ENCODE measurements around the gene ADAM17.

Gene ADAM17

DNA sequence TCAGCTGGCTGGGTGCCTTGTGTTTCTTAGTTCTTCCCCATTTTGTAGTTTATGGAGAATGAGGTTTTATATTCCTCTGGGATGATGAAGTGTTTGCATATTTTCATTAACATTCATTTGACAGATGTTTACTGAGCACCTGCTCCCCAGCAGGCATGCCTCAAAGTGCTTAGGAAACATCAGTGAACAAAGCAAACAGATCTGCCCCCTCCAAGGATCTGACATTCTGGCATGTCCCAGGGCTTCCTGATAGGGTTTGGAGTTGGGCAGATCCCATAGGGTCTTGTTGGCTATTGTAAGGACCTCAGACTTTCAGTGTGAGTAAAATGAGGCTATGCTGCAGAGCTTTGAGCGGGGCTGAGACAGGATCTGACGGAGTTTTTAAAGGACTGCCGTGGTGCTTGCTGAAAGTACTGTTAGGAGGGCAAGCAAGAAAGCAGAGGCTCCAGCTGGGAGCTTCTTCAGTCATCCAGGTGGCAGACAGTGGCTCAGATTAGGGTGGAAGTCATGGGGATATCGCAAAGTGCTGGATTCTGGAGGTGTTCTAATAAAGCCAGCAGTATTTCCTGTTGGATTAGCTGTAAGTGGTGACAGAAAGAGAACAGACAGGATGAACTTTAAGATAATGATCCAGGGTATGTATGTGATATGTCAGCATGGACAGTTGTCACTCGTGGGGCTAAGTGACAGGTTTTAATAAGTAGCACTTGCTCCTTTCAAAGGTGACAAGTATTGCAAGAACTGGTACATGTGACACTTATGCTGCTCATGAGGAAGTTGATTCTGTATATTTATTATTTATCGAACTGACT lies 92.5 kb downstream of the ADAM17 start:
- Histone ChIP-seq H2AK5ac (ENCODE audit: low read depth, low read length) (no peak overlapping the region), H3K79me1 (ENCODE audit: low read depth, low read length) (no peaks in the 10 kb centered on the region)

DNA sequence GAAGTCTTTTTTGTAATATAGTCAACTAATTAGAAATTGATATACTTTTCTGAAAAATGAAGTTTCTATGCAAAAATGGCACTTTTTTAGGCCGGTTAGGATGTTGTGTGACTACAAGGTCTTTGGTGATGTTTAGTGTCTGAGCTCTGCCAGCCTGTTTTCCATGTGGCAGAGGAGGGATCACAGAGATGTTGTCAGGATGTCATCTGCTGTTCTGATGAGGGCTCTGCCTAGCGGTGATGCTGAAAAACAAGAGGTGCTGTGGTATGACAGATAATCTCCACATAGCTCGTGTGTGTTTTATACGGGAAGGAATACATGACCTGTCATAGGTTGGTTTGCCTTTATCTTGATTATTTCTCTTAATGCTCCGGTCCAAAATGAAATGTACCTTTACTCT lies 93.3 kb downstream of the ADAM17 start:
- no peak overlapping the region for H3K4ac ChIP-seq (ENCODE audit: low read length)
- H3K14ac ChIP-seq (ENCODE audit: low read length): no peak overlapping the region
- H3K27me3 ChIP-seq (ENCODE audit: control insufficient read depth in 3 of 3, insufficient read depth in 3 of 3, low read depth in 1 of 3, low read length in 3 of 3): no peaks in the 10 kb centered on the region
- H4K91ac ChIP-seq (ENCODE audit: low read depth, low read length, poor library complexity): no peak overlapping the region
- H3K18ac ChIP-seq (ENCODE audit: low read length): no peak overlapping the region
- no peak overlapping the region for H2BK5ac ChIP-seq (ENCODE audit: low read length)
- H3K4me2 ChIP-seq (ENCODE audit: insufficient read depth, low read length, poor library complexity, severe bottlenecking): no peak overlapping the region
- no peak overlapping the region for H2BK12ac ChIP-seq (ENCODE audit: low read length)
- DNase-seq (ENCODE audit: low spot score): no peak
- H2AK5ac ChIP-seq (ENCODE audit: low read depth, low read length): no peak overlapping the region
- peaks cover 0 to 2% of the 10 kb centered on the region in 2 donors for H3K9me3 ChIP-seq (replicated peaks in 1 of 2; ENCODE audit: control insufficient read depth in 2 of 2, insufficient read depth in 1 of 2, low read depth in 1 of 2, low read length in 2 of 2)
- H2BK120ac ChIP-seq (ENCODE audit: low read depth, low read length): no peak overlapping the region
- no peaks in the 10 kb centered on the region for H3K4me1 ChIP-seq (ENCODE audit: control insufficient read depth in 2 of 2, insufficient read depth in 1 of 2, low read depth in 1 of 2, low read length in 2 of 2)
- peaks cover 15 to 92% of the 10 kb centered on the region in 2 donors for H3K36me3 ChIP-seq (replicated peaks in 1 of 2; ENCODE audit: control insufficient read depth in 2 of 2, insufficient read depth in 2 of 2, low read length in 2 of 2)
- H2BK15ac ChIP-seq (ENCODE audit: low read length): no peak overlapping the region
- no peak overlapping the region for H3K9ac ChIP-seq (ENCODE audit: low read depth, low read length, poor library complexity)
- no peak overlapping the region for H3K4me3 ChIP-seq (ENCODE audit: low read length in 2 of 2)
- WGBS, 2 donors (ENCODE audit: extremely low coverage in 2 of 2, insufficient read length in 2 of 2, insufficient replicate concordance in 1 of 2): no CpG with 5 or more reads among the region's 5 CpGs
- no peak overlapping the region for H2AFZ ChIP-seq (ENCODE audit: low read length)
- H3K79me1 ChIP-seq (ENCODE audit: low read depth, low read length): no peaks in the 10 kb centered on the region
- H4K8ac ChIP-seq (ENCODE audit: low read depth, low read length): no peak overlapping the region
- no peak overlapping the region for H3K23ac ChIP-seq (ENCODE audit: low read depth, low read length, poor library complexity)
- no peak overlapping the region for H3K27ac ChIP-seq (replicated peaks; ENCODE audit: low read length)

More for the DNA sequence above, 92.5 kb downstream of the ADAM17 start:
- Histone ChIP-seq H2BK5ac (ENCODE audit: low read length) (no peak overlapping the region), H2BK120ac (ENCODE audit: low read depth, low read length) (no peak overlapping the region), H3K4ac (ENCODE audit: low read length) (no peak overlapping the region), H3K14ac (ENCODE audit: low read length) (no peak overlapping the region), H3K36me3 (replicated peaks in 1 of 2; ENCODE audit: control insufficient read depth in 2 of 2, insufficient read depth in 2 of 2, low read length in 2 of 2) (peaks cover 18 to 92% of the 10 kb centered on the region in 2 donors), H4K8ac (ENCODE audit: low read depth, low read length) (no peak overlapping the region), H3K27ac (replicated peaks; ENCODE audit: low read length) (no peak overlapping the region), H2BK12ac (ENCODE audit: low read length) (no peak overlapping the region), H2AFZ (ENCODE audit: low read length) (no peak overlapping the region), H3K4me1 (ENCODE audit: control insufficient read depth in 2 of 2, insufficient read depth in 1 of 2, low read depth in 1 of 2, low read length in 2 of 2) (no peaks in the 10 kb centered on the region), H3K23ac (ENCODE audit: low read depth, low read length, poor library complexity) (no peak overlapping the region), H3K4me3 (ENCODE audit: low read length in 2 of 2) (no peak overlapping the region), H2BK15ac (ENCODE audit: low read length) (no peak overlapping the region), H3K18ac (ENCODE audit: low read length) (no peak overlapping the region), H4K91ac (ENCODE audit: low read depth, low read length, poor library complexity) (no peak overlapping the region), H3K9me3 (replicated peaks in 1 of 2; ENCODE audit: control insufficient read depth in 2 of 2, insufficient read depth in 1 of 2, low read depth in 1 of 2, low read length in 2 of 2) (peaks cover 0 to 2% of the 10 kb centered on the region in 2 donors), H3K4me2 (ENCODE audit: insufficient read depth, low read length, poor library complexity, severe bottlenecking) (no peak overlapping the region), H3K27me3 (ENCODE audit: control insufficient read depth in 3 of 3, insufficient read depth in 3 of 3, low read depth in 1 of 3, low read length in 3 of 3) (no peaks in the 10 kb centered on the region), H3K9ac (ENCODE audit: low read depth, low read length, poor library complexity) (no peak overlapping the region)
- DNase-seq (ENCODE audit: low spot score): no peak
- WGBS, 2 donors (ENCODE audit: extremely low coverage in 2 of 2, insufficient read length in 2 of 2, insufficient replicate concordance in 1 of 2): no CpG with 5 or more reads among the region's 6 CpGs

DNA sequence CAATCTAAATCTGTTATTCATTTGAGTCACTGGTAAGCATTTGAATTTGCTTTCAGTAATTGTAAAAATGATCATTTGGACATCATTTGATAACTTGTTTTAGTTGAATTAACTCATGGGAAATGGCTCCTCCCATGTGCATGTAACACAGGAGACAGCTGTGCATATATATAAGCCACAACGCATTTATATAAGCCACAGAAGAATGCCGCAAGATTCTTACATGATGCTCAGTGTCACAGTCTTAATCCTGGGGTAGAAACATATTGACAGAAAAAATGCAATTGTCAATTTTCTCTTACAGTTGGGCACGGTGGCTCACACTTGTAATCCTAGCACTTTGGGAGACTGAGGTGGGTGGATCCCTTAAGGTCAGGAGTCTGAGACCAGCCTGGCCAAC lies 94.6 kb downstream of the ADAM17 start:
- H4K8ac ChIP-seq (ENCODE audit: low read depth, low read length): no peak overlapping the region
- WGBS, 2 donors (ENCODE audit: extremely low coverage in 2 of 2, insufficient read length in 2 of 2, insufficient replicate concordance in 1 of 2): no CpG with 5 or more reads among the region's 3 CpGs
- H3K9me3 ChIP-seq (replicated peaks in 1 of 2; ENCODE audit: control insufficient read depth in 2 of 2, insufficient read depth in 1 of 2, low read depth in 1 of 2, low read length in 2 of 2): peaks cover 0 to 2% of the 10 kb centered on the region in 2 donors
- H3K4ac ChIP-seq (ENCODE audit: low read length): no peak overlapping the region
- no peak overlapping the region for H3K4me3 ChIP-seq (ENCODE audit: low read length in 2 of 2)
- no peak overlapping the region for H3K27ac ChIP-seq (replicated peaks; ENCODE audit: low read length)
- H3K4me1 ChIP-seq (ENCODE audit: control insufficient read depth in 2 of 2, insufficient read depth in 1 of 2, low read depth in 1 of 2, low read length in 2 of 2): no peaks in the 10 kb centered on the region
- H3K27me3 ChIP-seq (ENCODE audit: control insufficient read depth in 3 of 3, insufficient read depth in 3 of 3, low read depth in 1 of 3, low read length in 3 of 3): no peaks in the 10 kb centered on the region
- H3K79me1 ChIP-seq (ENCODE audit: low read depth, low read length): no peaks in the 10 kb centered on the region
- H3K4me2 ChIP-seq (ENCODE audit: insufficient read depth, low read length, poor library complexity, severe bottlenecking): no peak overlapping the region
- no peak overlapping the region for H2AFZ ChIP-seq (ENCODE audit: low read length)
- H3K36me3 ChIP-seq (replicated peaks in 1 of 2; ENCODE audit: control insufficient read depth in 2 of 2, insufficient read depth in 2 of 2, low read length in 2 of 2): peaks cover 12 to 92% of the 10 kb centered on the region in 2 donors
- no peak overlapping the region for H2BK15ac ChIP-seq (ENCODE audit: low read length)
- H2BK120ac ChIP-seq (ENCODE audit: low read depth, low read length): no peak overlapping the region
- H3K18ac ChIP-seq (ENCODE audit: low read length): no peak overlapping the region
- no peak overlapping the region for H3K9ac ChIP-seq (ENCODE audit: low read depth, low read length, poor library complexity)
- no peak overlapping the region for H3K23ac ChIP-seq (ENCODE audit: low read depth, low read length, poor library complexity)
- no peak overlapping the region for H2BK5ac ChIP-seq (ENCODE audit: low read length)
- no peak overlapping the region for H2BK12ac ChIP-seq (ENCODE audit: low read length)
- H3K14ac ChIP-seq (ENCODE audit: low read length): no peak overlapping the region
- no peak overlapping the region for H4K91ac ChIP-seq (ENCODE audit: low read depth, low read length, poor library complexity)
- DNase-seq (ENCODE audit: low spot score): no peak
- H2AK5ac ChIP-seq (ENCODE audit: low read depth, low read length): no peak overlapping the region

DNA sequence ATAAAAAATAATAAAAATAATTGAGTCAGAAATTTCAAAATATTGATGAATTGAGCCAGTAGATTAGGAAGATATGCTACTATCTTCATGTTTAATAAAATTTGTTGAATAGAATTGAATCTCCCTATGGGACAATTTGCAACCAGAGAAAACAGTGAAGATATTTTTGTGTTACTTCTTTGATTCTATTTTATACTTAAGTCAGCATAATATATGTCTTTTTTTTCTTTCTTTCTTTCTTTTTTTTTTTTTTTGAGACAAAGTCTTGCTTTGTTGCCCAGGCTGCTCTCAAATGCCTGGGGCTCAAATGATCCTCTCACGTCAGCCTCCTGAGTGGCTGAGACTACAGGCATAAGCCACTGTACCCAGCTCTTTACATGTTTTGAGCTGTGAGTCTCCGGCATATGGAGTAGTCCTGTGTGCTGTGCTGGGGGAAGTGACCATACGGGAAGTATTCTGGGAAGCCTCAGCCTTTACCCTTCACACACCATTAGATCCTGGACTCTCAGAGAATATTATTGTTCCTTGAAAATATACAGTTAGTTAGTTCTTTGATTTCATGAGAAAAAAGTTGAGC lies 95.1 kb downstream of the ADAM17 start:
- H2BK120ac ChIP-seq (ENCODE audit: low read depth, low read length): no peak overlapping the region
- H4K8ac ChIP-seq (ENCODE audit: low read depth, low read length): no peak overlapping the region
- no peak overlapping the region for H3K27ac ChIP-seq (replicated peaks; ENCODE audit: low read length)
- H3K79me1 ChIP-seq (ENCODE audit: low read depth, low read length): no peaks in the 10 kb centered on the region
- H3K18ac ChIP-seq (ENCODE audit: low read length): no peak overlapping the region
- no peaks in the 10 kb centered on the region for H3K9me3 ChIP-seq (replicated peaks in 1 of 2; ENCODE audit: control insufficient read depth in 2 of 2, insufficient read depth in 1 of 2, low read depth in 1 of 2, low read length in 2 of 2)
- no peak overlapping the region for H2BK12ac ChIP-seq (ENCODE audit: low read length)
- no peak overlapping the region for H3K9ac ChIP-seq (ENCODE audit: low read depth, low read length, poor library complexity)
- H3K4me3 ChIP-seq (ENCODE audit: low read length in 2 of 2): no peak overlapping the region
- no peak overlapping the region for H2AFZ ChIP-seq (ENCODE audit: low read length)
- H3K23ac ChIP-seq (ENCODE audit: low read depth, low read length, poor library complexity): no peak overlapping the region
- no peak for DNase-seq (ENCODE audit: low spot score)
- no peaks in the 10 kb centered on the region for H3K4me1 ChIP-seq (ENCODE audit: control insufficient read depth in 2 of 2, insufficient read depth in 1 of 2, low read depth in 1 of 2, low read length in 2 of 2)
- no peak overlapping the region for H3K14ac ChIP-seq (ENCODE audit: low read length)
- H3K27me3 ChIP-seq (ENCODE audit: control insufficient read depth in 3 of 3, insufficient read depth in 3 of 3, low read depth in 1 of 3, low read length in 3 of 3): no peaks in the 10 kb centered on the region
- peaks cover 10 to 92% of the 10 kb centered on the region in 2 donors for H3K36me3 ChIP-seq (replicated peaks in 1 of 2; ENCODE audit: control insufficient read depth in 2 of 2, insufficient read depth in 2 of 2, low read length in 2 of 2)
- no peak overlapping the region for H2BK5ac ChIP-seq (ENCODE audit: low read length)
- H2AK5ac ChIP-seq (ENCODE audit: low read depth, low read length): no peak overlapping the region
- H3K4me2 ChIP-seq (ENCODE audit: insufficient read depth, low read length, poor library complexity, severe bottlenecking): no peak overlapping the region
- H2BK15ac ChIP-seq (ENCODE audit: low read length): no peak overlapping the region
- no CpG with 5 or more reads among the region's 3 CpGs for WGBS, 2 donors (ENCODE audit: extremely low coverage in 2 of 2, insufficient read length in 2 of 2, insufficient replicate concordance in 1 of 2)
- no peak overlapping the region for H3K4ac ChIP-seq (ENCODE audit: low read length)
- H4K91ac ChIP-seq (ENCODE audit: low read depth, low read length, poor library complexity): no peak overlapping the region

All from neuronal stem cell (in vitro differentiated cells).